DOHH2 (cell line): ENCODE data around the gene PADI4.

Experiments
- CTCF ChIP-seq: fragments of 200-600 bp; sonication (generic); IDR thresholded peaks from one replicate; pipeline ENCODE4 v1.5.1; 2014; ENCODE audit warnings: antibody characterized with exemption, mild to moderate bottlenecking, low read depth, low read length; ENCODE audit not compliant: poor library complexity, severe bottlenecking
- EZH2phosphoT487 ChIP-seq: fragments of 200-600 bp; sonication (generic); IDR thresholded peaks from 2 replicates; pipeline ENCODE4 v1.6.1; 2017; ENCODE audit warnings: borderline replicate concordance, mild to moderate bottlenecking, antibody characterized with exemption, low read length, moderate library complexity, mixed read lengths

GRCh38 chr1:17314491-17314971 is 6.5 kb downstream of the PADI4 start:
- no peak for TF ChIP-seq CTCF
- TF ChIP-seq EZH2phosphoT487, result no peak
